Neural cell (in vitro differentiated cells): ENCODE measurements around the gene RAB11FIP5. TPM values are rescaled to one million over a fixed set of nuclear protein-coding genes. Genes with fewer than 3 reads are reported as not detected.

Source experiments
- H2AFZ ChIP-seq: fragments of 200-600, 300-800 bp; sonication (generic), shearing (Covaris generic); 2 replicates; pipeline ENCODE4 v1.6.0; 2014; ENCODE audit warnings: low read depth, mild to moderate bottlenecking, antibody characterized with exemption, low read length, moderate library complexity
- H3F3A ChIP-seq: fragments of 200-600 bp; shearing (Covaris generic); 2 replicates; pipeline ENCODE4 v1.6.1; 2016; ENCODE audit warnings: mild to moderate bottlenecking, moderate library complexity, mixed read lengths, antibody characterized with exemption, low read length; ENCODE audit not compliant: insufficient read depth, poor library complexity, severe bottlenecking
- H3K27ac ChIP-seq: fragments of 200-600, 300-800 bp; sonication (generic), shearing (Covaris generic); 2 replicates; pipeline ENCODE4 v1.5.1; 2014; ENCODE audit warnings: mild to moderate bottlenecking, low read length, moderate library complexity
- H3K27me3 ChIP-seq: fragments of 300-800, 200-600 bp; sonication (generic), shearing (Covaris generic); 2 replicates; pipeline ENCODE4 v1.6.0; 2014; ENCODE audit warnings: mild to moderate bottlenecking, low read depth, low read length, moderate library complexity; ENCODE audit not compliant: insufficient read depth
- H3K36me3 ChIP-seq: fragments of 300-800, 200-600 bp; sonication (generic), shearing (Covaris generic); 2 replicates; pipeline ENCODE4 v1.5.1; 2014; ENCODE audit warnings: mild to moderate bottlenecking, antibody characterized with exemption, low read length, moderate library complexity; ENCODE audit not compliant: insufficient read depth
- H3K4me2 ChIP-seq: fragments of 300-800, 200-600 bp; sonication (generic), shearing (Covaris generic); 2 replicates; pipeline ENCODE4 v1.6.0; 2014; ENCODE audit warnings: mild to moderate bottlenecking, low read length
- H3K4me3 ChIP-seq: fragments of 300-800, 200-600 bp; sonication (generic), shearing (Covaris generic); 2 replicates; pipeline ENCODE4 v1.5.1; 2014; ENCODE audit warnings: mild to moderate bottlenecking, low read length, moderate library complexity
- H3K79me2 ChIP-seq: fragments of 200-600 bp; shearing (Covaris generic); replicated peaks from 2 replicates; pipeline ENCODE4 v1.6.0; 2014; ENCODE audit warnings: mild to moderate bottlenecking, low read length, moderate library complexity; ENCODE audit not compliant: insufficient read depth
- H3K9ac ChIP-seq: fragments of 300-800, 200-600 bp; sonication (generic), shearing (Covaris generic); 2 replicates; pipeline ENCODE4 v1.6.1; 2016; ENCODE audit warnings: mild to moderate bottlenecking, low read length, mixed read lengths
- H3K9me2 ChIP-seq: fragments of 200-600 bp; shearing (Covaris generic); 2 replicates; pipeline ENCODE4 v1.6.1; 2016; ENCODE audit warnings: mild to moderate bottlenecking, low read length, mixed read lengths; ENCODE audit not compliant: insufficient read depth
- H3K9me3 ChIP-seq: fragments of 200-600, 300-800 bp; sonication (generic), shearing (Covaris generic); 2 replicates; pipeline ENCODE4 v1.6.1; 2016; ENCODE audit warnings: mild to moderate bottlenecking, mixed run types, low read length, moderate library complexity, mixed read lengths
- H4K20me1 ChIP-seq: fragments of 200-600 bp; shearing (Covaris generic); 2 replicates; pipeline ENCODE4 v1.6.1; 2016; ENCODE audit warnings: mild to moderate bottlenecking, mixed run types; ENCODE audit not compliant: insufficient read depth
- CTCF ChIP-seq: fragments of 450-650 bp; IDR thresholded peaks from 2 replicates; pipeline ENCODE4 v1.5.1; 2014; ENCODE audit warnings: antibody characterized with exemption, mild to moderate bottlenecking, moderate library complexity; ENCODE audit not compliant: poor library complexity, severe bottlenecking
- EP300 ChIP-seq: fragments of 450-650 bp; conservative IDR thresholded peaks from 2 replicates; pipeline ENCODE4 v1.6.1; 2014; ENCODE audit warnings: antibody characterized with exemption, mild to moderate bottlenecking, moderate library complexity; ENCODE audit not compliant: poor library complexity, severe bottlenecking
- EZH2 ChIP-seq: fragments of 200-600, 300-800 bp; shearing (Covaris generic), sonication (generic); IDR thresholded peaks from 2 replicates; pipeline ENCODE4 v1.6.1; 2014; ENCODE audit warnings: antibody characterized with exemption, low read length, borderline replicate concordance, mild to moderate bottlenecking; ENCODE audit not compliant: insufficient read depth, poor library complexity, severe bottlenecking
- MXI1 ChIP-seq: fragments of 450-650 bp; conservative IDR thresholded peaks from 2 replicates; pipeline ENCODE4 v1.6.1; 2014; ENCODE audit warnings: antibody characterized with exemption, mild to moderate bottlenecking; ENCODE audit not compliant: poor library complexity, severe bottlenecking
- POLR2AphosphoS5 ChIP-seq: IDR thresholded peaks from 2 replicates; pipeline ENCODE4 v1.6.1; 2012
- RAD21 ChIP-seq: fragments of 450-650 bp; conservative IDR thresholded peaks from 2 replicates; pipeline ENCODE4 v1.6.1; 2014; ENCODE audit warnings: antibody characterized with exemption, mild to moderate bottlenecking, moderate library complexity
- REST ChIP-seq: IDR thresholded peaks from 2 replicates; pipeline ENCODE4 v1.6.1; 2012; ENCODE audit warnings: borderline replicate concordance
- SMC3 ChIP-seq: fragments of 450-650 bp; conservative IDR thresholded peaks from 2 replicates; pipeline ENCODE4 v1.6.1; 2014; ENCODE audit warnings: antibody characterized with exemption, mild to moderate bottlenecking, moderate library complexity; ENCODE audit not compliant: poor library complexity
- TAF1 ChIP-seq: IDR thresholded peaks from 2 replicates; pipeline ENCODE4 v1.6.1; 2012; ENCODE audit warnings: low read depth
- polyA plus RNA-seq: library from polyadenylated mRNA; depleted of rRNA; stranded (reverse); fragments of >200 nt; gene quantifications from 2 replicates; pipeline ENCODE4 v1.2.3, GENCODE V29; 2014

RAB11FIP5 gene
- polyA plus RNA-seq, 1 donor from 2014 or later: 2.6 TPM

- H3K9me3 ChIP-seq: no peaks in the 10 kb centered on the region
- no peaks in the 10 kb centered on the region for H3K9me2 ChIP-seq
- no peak overlapping the region for H3K4me3 ChIP-seq
- H3K79me2 ChIP-seq: no peaks in the 10 kb centered on the region
- TF ChIP-seq MXI1 (no peak), RAD21 (no peak), TAF1 (no peak), CTCF (no peak), SMC3 (no peak)
- H2AFZ ChIP-seq: no peak overlapping the region
- H3K36me3 ChIP-seq: no peaks in the 10 kb centered on the region
- H3F3A ChIP-seq: no peaks in the 10 kb centered on the region
- no peaks in the 10 kb centered on the region for H3K27me3 ChIP-seq
- H3K27ac ChIP-seq: no peak overlapping the region
- H4K20me1 ChIP-seq: no peaks in the 10 kb centered on the region
- H3K4me2 ChIP-seq: no peak overlapping the region
- H3K9ac ChIP-seq: no peak overlapping the region
Observed at GRCh38 chr2:73076701-73077423, 35.9 kb downstream of the RAB11FIP5 start.

GRCh38 chr2:73075477-73076373 is 37.0 kb downstream of the RAB11FIP5 start:
- no peak for TF ChIP-seq MXI1
- H3K4me3 ChIP-seq: no peak overlapping the region
- no peaks in the 10 kb centered on the region for H4K20me1 ChIP-seq
- H3K36me3 ChIP-seq: no peaks in the 10 kb centered on the region
- H3K79me2 ChIP-seq: no peaks in the 10 kb centered on the region
- H2AFZ ChIP-seq: no peak overlapping the region
- H3K27me3 ChIP-seq: no peaks in the 10 kb centered on the region
- H3F3A ChIP-seq: no peaks in the 10 kb centered on the region
- H3K4me2 ChIP-seq: no peak overlapping the region
- no peak overlapping the region for H3K9ac ChIP-seq
- H3K9me2 ChIP-seq: no peaks in the 10 kb centered on the region
- H3K9me3 ChIP-seq: no peaks in the 10 kb centered on the region
- no peak overlapping the region for H3K27ac ChIP-seq

- Histone ChIP-seq H3K9me3 (no peaks in the 10 kb centered on the region), H3F3A (no peaks in the 10 kb centered on the region), H2AFZ (no peak overlapping the region), H4K20me1 (no peaks in the 10 kb centered on the region), H3K4me2 (no peak overlapping the region), H3K27me3 (no peaks in the 10 kb centered on the region), H3K4me3 (no peak overlapping the region), H3K79me2 (no peaks in the 10 kb centered on the region), H3K36me3 (no peaks in the 10 kb centered on the region), H3K9ac (no peak overlapping the region), H3K9me2 (no peaks in the 10 kb centered on the region), H3K27ac (no peak overlapping the region)
- TF ChIP-seq RAD21 (no peak), TAF1 (no peak), CTCF (no peak), MXI1 (no peak), POLR2AphosphoS5 (no peak), SMC3 (no peak), REST (no peak), EP300 (no peak), EZH2 (no peak)
Observed at GRCh38 chr2:73074110-73075069, 38.4 kb downstream of the RAB11FIP5 start.
